Retinal pigment epithelial cell (primary cell): ENCODE data around the gene AMTN.

Experiments used
- DNase-seq: peaks from one replicate; pipeline ENCODE4 v3.0.0-alpha.2; 2010; ENCODE audit warnings: low read depth
- H3K4me3 ChIP-seq: 2 replicates; pipeline ENCODE4 v1.5.1; 2011; ENCODE audit warnings: mild to moderate bottlenecking, low read length, control low read depth, moderate library complexity
- CTCF ChIP-seq: conservative IDR thresholded peaks from 2 replicates; pipeline ENCODE4 v1.5.1; 2011; ENCODE audit warnings: low read depth, low read length, control low read depth, inconsistent platforms

AMTN gene

GRCh38 chr4:70505151-70505748, 13.1 kb upstream of the AMTN start:
- H3K4me3 ChIP-seq = no peak overlapping the region
- no peak for DNase-seq
- peak; percentile 99 for TF ChIP-seq CTCF

GRCh38 chr4:70508801-70509200, 9.6 kb upstream of the AMTN start:
- no peak for TF ChIP-seq CTCF
- H3K4me3 ChIP-seq = no peak overlapping the region
- no peak for DNase-seq

- H3K4me3 ChIP-seq = no peak overlapping the region
- no peak for DNase-seq
- no peak for TF ChIP-seq CTCF
Observed at GRCh38 chr4:70511365-70511764, 7.0 kb upstream of the AMTN start.

GRCh38 chr4:70515367-70516250, 2.8 kb upstream of the AMTN start:
- no peak for TF ChIP-seq CTCF
- no peak overlapping the region for H3K4me3 ChIP-seq
- DNase-seq = peak; percentile 67

GRCh38 chr4:70518716-70519115, 347 bp downstream of the AMTN start:
- peak; percentile 28 for DNase-seq
- TF ChIP-seq CTCF = no peak
- H3K4me3 ChIP-seq = no peak overlapping the region

- TF ChIP-seq CTCF = no peak
- no peak for DNase-seq
- H3K4me3 ChIP-seq = no peak overlapping the region
Observed at GRCh38 chr4:70522626-70523025, 4.3 kb downstream of the AMTN start.

GRCh38 chr4:70530997-70531396, 12.6 kb downstream of the AMTN start:
- DNase-seq = no peak
- TF ChIP-seq CTCF = no peak
- no peak overlapping the region for H3K4me3 ChIP-seq
